Fibroblast of skin of right biceps (primary cell): ENCODE results near the gene SH3RF3.
A peak's percentile ranks its signal among the peaks of the same experiment; 100 is the strongest.
"Not testable (repeated sequence)": the region's sequence is repeated elsewhere in the genome, so short reads cannot be mapped to it uniquely, and the experiment has no call there.

Experiments used
- DNase-seq: peaks from one replicate; pipeline ENCODE4 v3.0.0-alpha.2; 2013

SH3RF3 gene

DNA sequence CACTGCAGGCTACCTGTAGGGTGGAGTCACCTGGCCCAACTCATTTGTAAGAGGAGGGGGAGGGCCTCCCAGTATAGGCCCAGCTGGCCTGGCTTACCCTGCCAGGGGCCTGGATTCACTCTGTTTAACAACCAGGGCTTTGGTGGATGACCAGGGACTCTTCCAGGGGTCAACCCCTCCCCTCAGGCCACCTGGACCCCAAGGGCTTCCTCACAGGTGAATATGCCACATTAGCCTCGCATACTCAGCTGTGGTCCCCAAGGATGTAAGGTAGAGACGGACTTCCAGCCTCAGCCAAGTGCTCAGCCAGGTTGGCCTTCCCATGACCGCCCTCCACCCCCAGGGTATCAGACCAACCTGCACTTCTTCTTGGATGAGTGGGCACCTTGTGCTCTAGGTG, 8.8 kb upstream of the SH3RF3 start:
- DNase-seq = no peak

GRCh38 chr2:109120686-109121085, 8.3 kb upstream of the SH3RF3 start:
- DNase-seq = not testable (repeated sequence)

DNA sequence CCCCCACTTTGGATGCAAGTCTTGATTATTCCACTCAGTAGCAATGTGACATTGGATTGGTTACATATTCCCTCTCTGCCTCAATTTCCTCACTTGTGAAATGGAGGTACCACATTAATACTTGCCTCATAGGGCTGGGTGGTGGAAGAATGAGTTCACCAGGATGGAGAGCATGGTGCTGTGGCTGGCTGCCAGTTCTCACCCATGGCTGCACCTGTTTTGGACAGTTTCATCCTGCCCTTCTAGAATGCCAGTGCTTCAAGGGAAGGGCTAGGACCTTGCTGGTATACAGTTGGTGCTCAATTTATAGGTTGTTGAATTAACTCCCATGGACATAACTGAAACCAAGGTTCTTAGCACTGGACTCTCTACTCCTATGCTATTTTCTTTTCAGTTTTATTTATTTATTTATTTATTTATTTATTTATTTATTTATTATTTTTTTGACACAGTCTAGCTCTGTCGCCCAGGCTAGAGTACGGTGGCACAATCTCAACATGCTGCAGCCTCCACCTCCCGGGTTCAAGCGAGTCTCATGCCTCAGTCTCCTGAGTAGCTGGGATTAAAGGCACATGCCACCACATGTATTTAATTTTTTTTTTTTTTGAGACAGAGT, 5.3 kb upstream of the SH3RF3 start:
- no peak for DNase-seq

GRCh38 chr2:109124982-109125592, 3.9 kb upstream of the SH3RF3 start:
- DNase-seq = no peak

- peak; percentile 96 for DNase-seq
Measured at GRCh38 chr2:109125593-109126500, 3.2 kb upstream of the SH3RF3 start.

DNA sequence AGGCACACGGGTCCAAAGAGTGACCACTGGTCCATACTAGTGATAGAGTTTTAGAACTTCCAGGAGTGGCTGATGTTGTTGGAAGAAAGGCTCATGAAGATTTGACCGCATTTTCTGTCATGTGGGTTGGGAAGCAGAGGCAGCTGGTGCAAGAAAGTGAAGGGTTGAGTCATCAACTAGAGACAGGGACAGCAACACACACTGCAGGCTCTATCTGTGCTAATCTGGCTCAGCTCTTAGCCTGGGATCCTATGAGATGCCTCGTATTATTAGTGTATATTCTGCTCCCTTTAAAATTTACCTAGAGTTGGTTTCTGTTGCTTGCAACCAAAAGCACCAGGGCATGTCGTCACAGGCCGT, 2.5 kb upstream of the SH3RF3 start:
- peak; percentile 88 for DNase-seq

DNA sequence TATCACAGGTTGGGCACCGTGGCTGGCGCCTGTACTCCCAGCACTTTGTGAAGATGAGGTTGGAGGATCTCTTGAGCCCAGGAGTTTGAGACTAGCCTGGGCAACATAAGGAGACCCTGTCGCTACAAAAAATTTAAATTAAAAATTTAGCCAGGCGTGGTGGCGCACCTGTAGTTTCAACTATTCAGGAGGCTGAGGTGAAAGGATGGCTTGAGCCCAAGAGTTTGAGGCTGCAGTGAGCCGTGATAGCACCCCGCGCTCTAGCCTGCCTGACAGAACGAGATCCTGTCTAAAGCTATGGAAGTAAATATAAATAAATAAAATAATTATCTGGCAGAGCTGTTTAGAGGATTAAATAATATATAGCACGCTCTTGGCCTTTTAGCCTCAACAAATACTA, 1.4 kb upstream of the SH3RF3 start:
- DNase-seq = no peak

DNA sequence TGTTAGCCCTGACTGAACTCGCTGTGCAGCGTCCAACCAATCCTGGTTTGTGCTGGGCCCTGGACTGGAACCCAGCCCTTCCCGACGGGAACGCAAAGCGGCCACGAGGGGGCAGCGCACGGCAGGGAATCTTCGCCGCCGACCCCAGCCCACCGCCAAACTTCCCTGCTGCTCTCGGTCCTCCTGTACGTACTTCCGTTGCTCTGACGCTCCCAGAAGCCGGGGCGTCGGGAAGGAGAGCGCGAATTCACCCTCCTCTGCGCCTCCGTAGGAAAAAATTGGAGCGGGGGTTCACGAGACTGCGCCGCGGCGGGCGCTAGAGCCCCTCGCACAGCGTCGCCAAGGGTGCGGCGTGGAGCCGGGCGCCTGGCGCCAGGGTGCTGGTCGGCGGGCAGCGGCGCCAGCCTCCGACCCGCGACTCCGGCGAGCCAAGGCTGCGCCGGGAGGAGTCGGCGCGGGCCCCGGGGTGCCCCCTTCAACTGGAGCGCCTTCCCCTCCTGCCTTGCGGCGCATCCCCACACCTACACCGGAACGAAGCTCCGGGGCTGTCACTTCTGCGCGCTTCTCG, 873 bp upstream of the SH3RF3 start:
- peak; percentile 87 for DNase-seq

GRCh38 chr2:109129356-109129920, 433 bp downstream of the SH3RF3 start:
- peak; percentile 31 for DNase-seq

DNA sequence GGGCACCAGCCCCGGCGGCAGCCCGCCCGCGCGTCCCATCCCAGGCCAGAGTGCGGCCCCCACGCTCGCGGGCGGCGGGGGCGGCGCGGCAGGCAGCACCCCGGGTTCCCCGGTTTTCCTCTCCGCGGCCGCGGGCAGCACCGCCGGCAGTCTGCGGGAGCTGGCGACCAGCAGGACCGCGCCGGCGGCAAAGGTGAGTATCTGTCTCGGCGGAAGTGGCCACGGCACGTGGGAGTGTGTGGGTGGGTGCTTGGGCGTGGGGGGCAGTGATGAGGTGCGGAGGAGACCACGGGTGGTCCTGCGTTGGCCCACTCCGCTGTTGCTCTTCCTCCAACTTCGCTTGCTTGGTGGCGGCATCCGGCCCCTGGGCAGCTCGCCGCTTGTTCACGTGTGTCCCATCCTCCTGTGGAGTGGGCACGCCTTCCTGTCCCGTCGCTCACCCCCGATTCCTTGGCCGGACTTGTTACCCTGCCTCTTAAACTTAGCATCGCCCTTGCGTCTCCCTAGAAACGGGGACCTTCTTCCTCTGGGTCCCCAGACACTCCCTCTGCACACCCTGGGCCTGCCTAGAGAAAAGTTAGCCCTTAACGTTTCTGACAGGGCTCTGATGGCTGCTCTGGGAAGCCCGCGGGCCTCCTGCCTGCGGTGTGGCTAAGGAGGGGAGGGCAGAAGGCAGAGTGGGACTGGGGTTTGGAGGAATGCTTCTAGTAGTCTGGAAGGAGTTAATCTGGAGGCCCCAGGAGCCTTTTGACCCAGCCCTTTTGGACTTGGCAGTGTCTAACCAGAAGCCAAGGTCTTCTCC, 1.1 kb downstream of the SH3RF3 start:
- DNase-seq = no peak

GRCh38 chr2:109130723-109130995, 1.7 kb downstream of the SH3RF3 start:
- DNase-seq = no peak

GRCh38 chr2:109131777-109132176, 2.8 kb downstream of the SH3RF3 start:
- no peak for DNase-seq

DNA sequence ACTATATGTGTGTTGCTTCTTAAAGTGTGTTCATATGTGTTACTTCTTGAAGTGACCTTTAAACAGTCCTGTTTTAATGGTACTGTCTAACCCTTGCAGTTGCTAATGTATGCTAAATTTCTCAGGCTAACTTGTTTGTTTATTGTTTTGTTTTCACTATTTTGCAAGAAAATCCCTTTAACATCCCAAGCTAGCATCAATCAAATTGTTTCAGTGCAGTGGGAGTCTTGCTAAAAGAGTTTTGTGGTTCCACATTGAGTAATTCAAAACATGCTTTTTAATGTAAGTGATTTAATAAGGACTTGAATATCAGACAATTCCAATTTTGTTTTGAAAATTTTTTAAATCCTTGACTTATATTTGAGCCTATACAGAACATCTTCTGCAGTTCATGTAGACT, 3.6 kb downstream of the SH3RF3 start:
- no peak for DNase-seq

DNA sequence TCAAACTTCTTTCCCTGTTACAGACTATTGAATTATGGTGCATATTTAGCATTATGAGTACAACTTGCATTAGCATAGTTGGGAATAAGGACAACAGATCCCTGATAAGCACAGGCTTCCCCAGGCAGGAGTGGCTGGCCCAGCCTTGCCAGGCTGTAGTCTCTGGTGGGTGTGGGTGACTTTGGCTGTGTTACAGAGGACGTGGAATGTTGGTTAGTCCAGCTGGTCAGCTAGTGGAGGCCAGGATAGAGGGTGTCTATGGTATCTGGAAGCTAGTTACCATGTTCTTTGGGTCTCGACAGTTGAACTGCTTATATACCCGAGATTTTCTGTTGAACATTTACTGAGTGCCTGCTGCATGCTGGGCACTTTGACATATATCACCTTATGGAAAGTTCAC, 4.7 kb downstream of the SH3RF3 start:
- no peak for DNase-seq

DNA sequence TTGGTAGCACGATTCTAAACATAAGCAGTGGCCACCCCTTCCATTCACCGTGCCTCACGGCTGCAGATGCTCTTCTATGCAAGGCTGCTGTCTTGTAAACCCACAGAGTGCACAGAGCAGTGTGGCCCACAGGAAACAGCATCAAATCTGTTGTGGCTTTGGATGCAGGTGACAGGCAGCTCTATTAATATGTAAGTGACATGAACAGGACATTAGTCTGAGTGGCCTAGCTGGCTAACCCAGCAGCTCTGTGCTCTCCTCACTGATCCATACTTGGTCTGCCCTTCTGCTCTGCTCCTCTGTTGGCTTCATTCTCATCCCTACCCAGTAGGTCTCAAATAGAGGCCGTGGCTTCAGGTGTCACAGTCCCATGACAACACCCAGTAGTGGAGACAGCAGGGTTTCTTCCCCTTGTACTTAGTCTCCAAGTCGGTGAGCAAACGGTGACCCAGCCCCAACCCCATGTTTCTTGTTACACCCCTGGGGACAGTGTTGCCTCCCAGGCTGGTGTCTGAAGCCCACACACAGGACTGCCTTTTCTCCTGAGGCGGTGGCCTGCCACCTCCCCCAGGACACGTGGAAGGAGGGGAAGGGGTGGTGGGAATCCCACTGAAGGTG, 5.8 kb downstream of the SH3RF3 start:
- no peak for DNase-seq

DNA sequence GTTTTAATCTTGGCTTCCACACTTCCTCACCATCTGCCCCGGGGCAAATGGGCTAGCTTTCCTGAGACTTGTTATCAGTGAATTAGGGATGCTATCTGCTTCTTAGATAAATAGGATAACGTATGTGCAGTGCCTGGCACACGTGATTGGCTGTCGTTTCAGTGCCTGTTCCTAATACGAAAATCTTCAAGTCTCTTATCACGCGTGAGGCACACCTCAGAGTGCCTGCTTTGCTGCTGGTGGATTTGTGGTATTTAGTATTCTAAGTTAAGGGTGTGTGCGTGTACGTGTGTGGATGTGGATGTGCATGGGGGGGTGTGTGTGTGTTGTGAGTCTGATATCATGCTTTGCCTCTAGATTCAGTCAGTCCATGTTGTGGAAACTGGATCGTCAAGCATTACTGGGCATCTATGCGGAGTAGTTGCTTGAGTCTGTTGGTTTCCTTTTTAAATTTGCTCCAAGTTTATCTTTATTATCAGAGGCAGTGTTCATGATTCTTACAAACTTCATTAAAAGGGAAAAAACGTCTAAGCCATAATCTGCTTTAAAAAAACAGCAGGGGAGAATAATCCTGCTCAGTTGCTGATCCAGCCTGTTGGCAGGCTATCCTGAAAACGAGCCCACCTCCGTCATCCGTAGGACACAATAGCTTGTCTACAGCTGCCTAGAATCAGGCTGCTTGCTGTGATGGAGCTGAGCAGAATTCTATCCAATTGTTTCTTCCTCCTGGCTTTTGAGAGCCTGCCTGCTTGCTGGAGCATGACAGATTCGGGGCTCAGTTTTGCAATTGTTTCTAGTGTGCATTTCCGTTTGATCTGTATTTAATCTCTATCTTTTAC, 6.6 kb downstream of the SH3RF3 start:
- DNase-seq = no peak

DNA sequence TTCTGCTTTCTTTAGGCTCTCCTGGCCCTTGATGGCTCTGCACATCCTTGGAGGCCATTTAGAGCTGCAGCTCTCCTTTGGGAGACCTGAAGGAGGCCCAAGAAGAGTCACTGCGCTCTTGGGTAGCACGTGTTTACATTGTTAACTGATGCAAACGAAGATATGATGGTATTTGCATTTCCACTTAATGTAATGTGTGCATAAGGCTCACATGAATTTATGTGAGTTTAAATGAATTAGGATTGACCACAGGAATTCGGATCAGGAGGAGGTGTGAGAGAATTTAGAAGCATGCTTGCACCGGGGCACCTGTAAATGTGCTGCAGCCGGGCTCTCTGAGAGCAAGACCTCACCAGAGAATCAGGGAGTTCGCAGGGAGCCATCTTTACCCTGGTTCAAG, 7.5 kb downstream of the SH3RF3 start:
- no peak for DNase-seq

GRCh38 chr2:109137616-109138015, 8.6 kb downstream of the SH3RF3 start:
- DNase-seq = no peak

GRCh38 chr2:109138449-109138848, 9.4 kb downstream of the SH3RF3 start:
- no peak for DNase-seq

- peak; percentile 63 for DNase-seq
Measured at GRCh38 chr2:109139002-109139401, 10.0 kb downstream of the SH3RF3 start.

GRCh38 chr2:109139865-109140396, 10.9 kb downstream of the SH3RF3 start:
- DNase-seq = no peak
